GM18868 (cell line): ENCODE measurements around the gene SCCPDH.
A peak's percentile ranks its signal among the peaks of the same experiment; 100 is the strongest.
"Not testable (repeated sequence)": the region's sequence is repeated elsewhere in the genome, so short reads cannot be mapped to it uniquely, and the experiment has no call there.

Source experiments
- ATAC-seq: cut with Tn5 transposase; IDR thresholded peaks from one replicate; pipeline ENCODE4 v1.9.1; 2021; ENCODE audit warnings: mild to moderate bottlenecking, moderate library complexity; ENCODE audit not compliant: unreplicated experiment

Gene SCCPDH

DNA sequence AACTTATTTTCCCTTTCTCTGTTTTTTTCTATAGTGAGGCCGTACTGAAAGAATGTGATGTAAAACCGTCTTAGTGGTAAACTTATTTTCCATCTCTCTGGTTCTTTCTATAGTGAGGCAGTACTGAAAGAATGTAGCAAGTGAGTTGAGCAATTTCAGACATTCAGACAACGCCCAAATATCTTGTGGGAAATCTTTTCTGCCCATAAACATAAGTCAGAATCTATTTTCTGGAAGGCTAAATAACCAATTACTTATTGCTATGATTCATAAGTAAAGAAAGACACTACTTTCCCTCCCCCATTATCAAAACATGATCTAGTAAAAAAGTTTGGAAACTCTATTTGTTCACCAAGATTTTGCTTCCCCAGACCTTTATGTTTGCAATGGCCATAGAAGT, 18.8 kb upstream of the SCCPDH start:
- ATAC-seq: no peak

DNA sequence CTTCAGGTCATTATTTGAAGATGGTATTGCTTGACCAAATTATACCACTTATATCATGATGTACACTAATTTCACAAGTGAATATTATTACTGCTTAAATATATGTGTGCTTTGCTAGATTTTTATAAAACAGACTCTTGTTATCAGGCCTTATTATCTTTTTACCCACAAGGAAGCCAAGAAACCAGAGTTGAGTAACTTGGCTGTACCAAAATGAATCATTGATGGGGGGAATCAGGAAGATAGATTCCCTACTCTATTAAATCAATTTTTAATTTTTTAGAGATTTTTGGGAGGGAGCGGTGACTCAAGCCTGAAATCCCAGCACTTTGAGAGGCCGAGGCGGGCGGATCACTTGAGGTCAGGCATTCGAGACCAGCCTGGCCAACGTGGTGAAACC, 16.0 kb upstream of the SCCPDH start:
- ATAC-seq: no peak

DNA sequence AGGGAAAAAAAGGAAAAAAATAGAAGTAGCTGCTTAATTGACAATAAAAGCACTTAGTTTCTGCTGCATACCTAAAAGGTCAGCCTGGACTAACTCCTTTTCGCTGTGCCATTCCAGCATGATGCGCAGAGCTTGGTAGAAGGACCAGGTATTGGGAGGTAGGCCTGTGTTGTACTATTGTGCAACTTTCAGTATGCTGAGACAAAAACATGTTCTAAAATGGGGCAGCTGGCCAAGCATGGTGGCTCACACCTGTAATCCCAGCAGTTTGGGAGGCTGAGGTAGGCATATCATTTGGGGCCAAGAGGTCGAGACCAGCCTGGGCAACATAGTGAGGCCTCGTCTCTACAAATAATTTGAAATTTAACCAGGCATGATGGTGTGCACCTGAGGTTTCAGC, 15.0 kb upstream of the SCCPDH start:
- ATAC-seq: no peak

DNA sequence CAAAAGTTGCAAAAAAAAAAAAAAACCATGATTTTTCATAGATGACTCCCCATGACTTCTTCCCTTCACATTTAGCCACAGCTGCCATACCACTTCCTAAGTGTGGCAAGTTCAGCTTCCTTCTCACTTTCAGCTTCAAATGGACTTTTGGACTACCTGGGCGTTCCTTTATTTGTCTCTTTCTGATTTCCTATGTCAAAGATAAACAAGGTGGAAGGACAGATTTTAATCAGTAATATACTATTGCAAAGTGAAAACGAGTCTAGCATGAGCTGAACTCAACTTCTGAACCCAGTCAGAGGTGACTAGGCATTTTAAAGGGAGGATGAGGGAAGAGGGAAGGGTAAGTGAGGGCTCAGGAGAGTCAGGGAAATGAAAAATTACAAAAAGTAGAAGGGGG, 14.4 kb upstream of the SCCPDH start:
- no peak for ATAC-seq

DNA sequence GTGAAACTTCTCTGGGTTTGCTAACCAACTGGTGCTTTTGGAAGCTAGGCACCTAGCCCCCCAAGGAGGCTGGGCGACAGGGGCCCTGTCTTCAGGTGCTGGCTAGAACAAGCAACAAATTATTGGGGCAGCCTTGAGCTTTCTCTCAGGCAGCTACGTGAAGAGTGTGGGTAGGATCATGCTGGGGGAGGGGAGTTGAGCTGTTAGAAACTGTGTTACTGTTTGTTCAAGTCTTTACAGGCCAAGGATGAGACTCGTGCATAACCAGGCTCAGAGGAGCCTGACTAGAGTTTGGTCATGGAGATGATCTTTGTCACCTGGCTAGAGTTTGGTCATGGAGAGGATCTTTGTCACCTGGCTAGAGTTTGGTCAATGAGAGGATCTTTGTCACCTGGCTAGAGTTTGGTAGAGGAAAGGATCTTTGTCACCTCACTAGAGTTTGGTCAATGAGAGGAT, 12.6 kb upstream of the SCCPDH start:
- ATAC-seq: no peak

DNA sequence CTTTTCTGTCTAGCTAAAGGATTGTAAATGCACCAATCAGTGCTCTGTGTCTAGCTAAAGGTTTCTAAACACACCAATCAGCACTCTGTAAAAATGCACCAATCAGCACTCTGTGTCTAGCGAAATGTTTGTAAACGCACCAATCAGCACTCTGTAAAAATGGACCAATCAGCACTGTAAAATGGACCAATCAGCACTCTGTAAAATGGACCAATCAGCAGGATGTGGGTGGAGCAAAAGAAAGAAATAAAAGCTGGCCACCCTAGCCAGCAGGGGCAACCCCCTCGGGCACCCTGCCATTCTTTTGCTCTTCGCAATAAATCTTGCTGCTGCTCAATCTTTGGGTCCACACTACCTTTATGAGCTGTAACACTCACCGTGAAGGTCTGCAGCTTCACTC, 11.8 kb upstream of the SCCPDH start:
- not testable (repeated sequence) for ATAC-seq

DNA sequence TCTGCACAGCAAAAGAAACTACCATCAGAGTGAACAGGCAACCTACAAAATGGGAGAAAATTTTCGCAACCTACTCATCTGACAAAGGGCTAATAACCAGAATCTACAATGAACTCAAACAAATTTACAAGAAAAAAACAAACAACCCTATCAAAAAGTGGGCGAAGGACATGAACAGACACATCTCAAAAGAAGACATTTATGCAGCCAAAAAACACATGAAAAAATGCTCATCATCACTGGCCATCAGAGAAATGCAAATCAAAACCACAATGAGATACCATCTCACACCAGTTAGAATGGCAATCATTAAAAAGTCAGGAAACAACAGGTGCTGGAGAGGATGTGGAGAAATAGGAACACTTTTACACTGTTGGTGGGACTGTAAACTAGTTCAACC, 4.8 kb upstream of the SCCPDH start:
- ATAC-seq: not testable (repeated sequence)

DNA sequence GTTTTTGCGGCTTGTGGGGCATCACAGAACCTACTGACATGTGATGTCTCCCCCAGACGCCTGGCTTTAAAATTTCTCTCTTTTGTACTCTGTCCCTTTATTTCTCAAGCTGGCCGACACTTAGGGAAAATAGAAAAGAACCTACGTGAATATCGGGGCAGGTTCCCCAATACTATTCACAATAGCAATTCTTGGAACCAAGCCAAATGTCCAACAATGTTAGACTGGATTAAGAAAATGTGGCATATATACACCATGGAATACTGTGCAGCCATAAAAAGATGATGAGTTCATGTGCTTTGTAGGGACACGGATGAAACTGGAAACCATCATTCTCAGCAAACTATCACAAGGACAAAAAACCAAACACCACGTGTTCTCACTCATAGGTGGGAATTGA, 3.4 kb upstream of the SCCPDH start:
- ATAC-seq: not testable (repeated sequence)

DNA sequence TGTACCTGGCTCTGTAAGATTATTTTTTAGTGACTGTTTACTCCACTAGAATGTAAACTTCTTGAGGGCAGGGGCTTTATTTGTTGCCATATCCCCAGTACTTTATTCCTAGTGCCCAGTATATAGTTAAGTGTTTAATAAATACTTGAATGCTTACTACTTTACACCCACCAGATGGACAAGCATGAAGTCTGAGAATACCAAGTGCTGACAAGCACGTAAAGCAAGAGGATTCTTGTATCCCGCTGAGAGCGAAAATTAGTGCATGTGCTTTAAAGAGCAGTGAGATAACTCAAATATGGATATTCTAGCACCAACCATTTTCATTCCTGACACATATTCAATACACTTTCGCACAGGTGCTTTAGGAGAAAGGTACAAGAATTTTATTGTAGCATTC, 1.5 kb upstream of the SCCPDH start:
- ATAC-seq: no peak

DNA sequence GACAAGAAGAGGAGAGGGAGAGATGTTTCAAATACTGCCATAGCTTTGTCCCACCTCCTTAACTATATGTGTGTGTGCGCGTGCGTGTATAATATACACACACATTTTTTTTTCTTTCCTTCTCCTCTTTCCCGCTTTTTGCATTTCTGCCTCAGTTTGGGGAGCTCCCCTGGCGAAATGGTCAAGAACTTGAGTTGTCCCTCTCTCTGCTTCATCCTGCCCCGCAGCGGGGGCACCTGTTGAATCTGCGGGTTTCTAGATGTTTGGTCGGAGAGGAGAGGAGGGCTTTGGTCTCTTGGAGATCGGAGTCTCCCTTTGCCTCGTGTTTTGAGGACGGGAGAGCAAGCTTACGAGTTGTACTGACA, 504 bp downstream of the SCCPDH start:
- peak; percentile 36 for ATAC-seq

DNA sequence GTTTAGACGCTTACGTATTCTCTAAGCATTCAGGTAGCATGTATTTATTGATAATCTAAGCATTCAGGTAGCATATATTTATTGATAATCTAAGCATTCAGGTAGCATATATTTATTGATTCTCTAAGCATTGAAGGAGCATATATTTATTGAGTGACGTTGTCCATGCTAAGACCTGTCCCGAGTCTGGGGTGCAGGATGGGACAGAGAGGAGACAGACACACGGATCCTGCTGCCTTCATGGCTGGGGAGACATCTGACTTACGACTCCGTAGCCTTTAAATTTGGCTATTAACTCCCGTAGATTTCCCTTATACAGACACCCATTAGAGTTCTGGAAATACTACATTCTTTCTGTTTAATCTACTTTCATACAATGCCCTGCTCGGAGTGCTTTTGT, 982 bp downstream of the SCCPDH start:
- no peak for ATAC-seq

DNA sequence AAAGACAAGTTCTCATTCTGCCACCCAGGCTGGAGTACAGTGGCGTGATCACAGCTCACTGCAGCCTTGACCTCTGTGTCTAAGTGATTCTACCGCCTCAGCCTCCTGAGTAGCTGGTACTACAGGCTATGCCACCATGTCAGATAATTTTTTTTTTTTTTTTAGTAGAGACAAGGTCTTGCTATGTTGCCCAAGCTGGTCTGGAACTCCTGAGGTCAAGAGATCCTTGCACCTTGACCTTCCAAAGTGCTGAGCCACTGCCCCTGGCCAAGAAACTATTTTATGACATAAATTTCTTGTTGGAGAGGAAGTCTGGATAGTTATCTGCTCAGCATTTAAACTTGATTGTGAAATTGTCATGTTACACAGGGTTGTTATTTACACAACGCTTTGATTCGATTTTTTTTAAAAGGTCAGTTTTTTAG, 2.1 kb downstream of the SCCPDH start:
- no peak for ATAC-seq

DNA sequence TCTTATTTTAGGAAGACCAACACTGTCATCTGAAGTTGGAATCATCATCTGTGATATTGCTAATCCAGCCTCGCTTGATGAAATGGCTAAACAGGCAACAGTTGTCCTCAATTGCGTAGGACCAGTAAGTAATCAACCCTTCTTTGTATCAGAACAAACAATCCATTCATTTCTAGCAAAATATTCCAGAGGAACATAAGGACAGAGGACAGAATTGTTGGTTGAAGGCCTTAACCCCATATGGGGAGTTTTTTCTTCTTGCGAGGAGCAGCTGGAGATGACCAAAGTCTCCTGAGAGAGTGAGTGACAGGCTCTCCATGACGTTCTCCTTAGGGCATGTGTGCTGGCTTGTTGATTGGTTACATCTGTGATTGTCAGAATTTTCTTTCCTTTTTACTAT, 2.7 kb downstream of the SCCPDH start:
- ATAC-seq: no peak

DNA sequence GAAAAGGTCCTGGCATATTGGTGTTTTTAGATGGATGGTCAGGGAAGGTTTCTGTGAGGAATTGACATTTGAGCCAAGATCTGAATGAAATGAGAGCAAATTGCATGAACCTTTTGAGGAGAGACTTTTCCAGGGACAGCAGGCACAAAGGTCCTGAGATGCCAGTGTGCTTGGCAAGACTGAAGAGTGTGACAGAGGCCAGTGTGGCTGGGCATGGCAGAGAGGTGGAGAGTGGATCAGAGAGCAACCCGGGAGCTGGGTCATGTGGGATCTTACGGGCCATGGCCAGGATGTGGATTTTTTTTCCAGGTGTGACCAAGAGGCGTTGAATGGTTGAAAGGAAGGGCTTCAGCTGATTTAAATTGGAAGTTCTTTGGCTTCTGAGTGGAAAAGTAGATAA, 3.4 kb downstream of the SCCPDH start:
- no peak for ATAC-seq

DNA sequence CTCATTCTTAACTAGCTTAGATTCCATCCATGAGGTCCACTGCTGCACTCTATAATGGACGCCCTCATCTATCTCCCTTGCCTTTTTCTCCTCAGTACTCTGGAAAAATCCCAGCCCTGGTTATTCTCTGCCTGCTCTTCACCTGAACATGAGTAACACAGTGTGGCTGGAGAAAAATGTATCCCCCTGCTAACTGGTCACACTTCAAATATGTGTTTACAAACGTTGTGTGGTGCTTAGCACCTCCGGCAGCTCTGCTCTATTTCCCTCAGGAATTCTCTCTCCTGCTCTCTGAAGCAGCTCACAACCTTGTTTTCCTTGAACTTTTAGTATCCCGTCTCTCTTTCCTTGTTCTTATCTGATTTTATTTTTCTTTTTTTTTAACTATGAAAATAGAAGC, 4.1 kb downstream of the SCCPDH start:
- ATAC-seq: no peak

DNA sequence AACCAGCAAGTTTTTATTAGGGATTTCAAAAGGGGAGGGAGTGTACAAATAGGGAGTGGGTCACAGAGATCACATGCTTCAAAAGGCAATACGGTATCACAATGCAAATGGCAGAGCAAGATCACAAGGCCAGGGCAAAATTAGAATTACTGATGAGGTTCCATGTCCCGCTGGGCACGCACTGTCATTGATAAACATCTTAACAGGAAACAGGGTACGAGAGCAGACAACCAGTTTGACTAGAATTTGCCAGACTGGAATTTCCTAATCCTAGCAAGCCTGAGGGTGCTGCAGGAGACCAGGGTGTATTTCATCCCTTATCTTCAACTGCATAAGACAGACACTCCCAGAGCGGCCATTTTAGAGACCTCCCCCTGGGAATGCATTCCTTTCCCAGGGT, 4.8 kb downstream of the SCCPDH start:
- ATAC-seq: not testable (repeated sequence)

DNA sequence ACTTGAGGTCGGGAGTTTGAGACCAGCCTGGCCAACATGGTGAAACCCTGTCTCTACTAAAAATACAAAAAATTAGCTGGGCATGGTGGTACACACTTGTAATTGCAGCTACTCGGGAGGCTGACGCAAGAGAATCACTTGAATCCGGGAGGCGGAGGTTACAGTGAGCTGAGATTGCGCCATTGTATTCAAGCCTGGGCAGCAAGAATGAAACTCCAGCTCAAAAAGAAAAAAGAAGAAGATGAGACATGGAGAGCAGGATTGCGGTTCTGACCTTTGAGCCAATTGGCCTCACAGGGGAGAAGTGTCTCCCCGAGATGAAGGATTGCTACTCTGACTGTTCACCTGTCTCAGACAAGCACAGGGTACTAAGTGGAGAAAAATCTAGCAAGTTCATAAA, 6.6 kb downstream of the SCCPDH start:
- ATAC-seq: no peak

DNA sequence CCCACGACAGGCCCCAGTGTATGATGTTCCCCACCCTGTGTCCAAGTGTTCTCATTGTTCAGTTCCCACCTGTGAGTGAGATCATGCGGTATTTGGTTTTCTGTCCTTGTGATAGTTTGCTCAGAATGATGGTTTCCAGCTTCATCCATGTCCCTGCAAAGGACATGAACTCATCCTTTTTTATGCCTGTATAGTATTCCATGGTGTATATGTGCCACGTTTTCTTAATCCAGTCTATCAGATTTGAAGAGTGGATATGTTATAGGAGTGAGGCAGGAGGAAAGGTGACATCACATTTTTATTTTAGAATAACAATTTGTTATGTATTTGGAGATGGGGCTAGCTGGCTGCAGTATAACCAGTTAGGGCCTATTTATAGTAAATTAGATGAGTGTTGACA, 7.7 kb downstream of the SCCPDH start:
- ATAC-seq: not testable (repeated sequence)

DNA sequence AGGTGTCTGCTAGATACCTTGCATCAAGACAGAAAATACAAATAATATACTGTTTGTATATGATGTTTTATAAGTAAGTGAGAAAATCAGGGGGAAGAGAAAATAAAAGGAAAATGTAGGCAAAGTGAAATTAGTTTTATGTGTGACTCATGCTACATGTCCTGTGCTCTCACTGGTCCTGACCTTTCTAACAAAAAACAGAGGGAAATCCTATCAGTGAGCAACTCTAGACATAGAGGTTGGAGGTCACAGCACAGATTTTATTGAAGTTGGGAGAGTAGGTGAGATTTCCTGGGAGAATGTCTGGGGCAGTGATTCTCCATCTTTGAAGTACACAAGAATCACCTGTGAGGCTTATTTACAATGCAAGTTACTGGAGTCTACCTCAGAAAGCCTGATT, 9.5 kb downstream of the SCCPDH start:
- ATAC-seq: no peak

DNA sequence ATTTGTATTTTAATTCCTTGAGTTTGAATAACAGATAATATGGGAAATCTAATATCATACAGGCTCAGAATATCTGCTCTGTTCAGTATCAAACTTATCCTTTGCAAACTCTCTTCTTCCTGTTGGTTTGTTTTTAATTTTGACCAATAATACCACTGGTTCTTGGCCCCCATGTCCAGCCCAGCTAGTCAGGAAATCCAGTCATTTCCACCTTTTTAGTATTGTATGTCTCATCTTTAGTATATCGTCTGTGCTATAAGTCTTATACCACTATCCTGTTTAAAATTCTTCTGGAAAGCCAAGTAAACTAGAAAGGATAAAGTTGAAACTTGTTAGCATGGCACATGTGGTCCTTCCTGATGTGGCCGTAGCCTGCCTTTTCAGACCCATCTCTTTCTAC, 10.7 kb downstream of the SCCPDH start:
- ATAC-seq: no peak

DNA sequence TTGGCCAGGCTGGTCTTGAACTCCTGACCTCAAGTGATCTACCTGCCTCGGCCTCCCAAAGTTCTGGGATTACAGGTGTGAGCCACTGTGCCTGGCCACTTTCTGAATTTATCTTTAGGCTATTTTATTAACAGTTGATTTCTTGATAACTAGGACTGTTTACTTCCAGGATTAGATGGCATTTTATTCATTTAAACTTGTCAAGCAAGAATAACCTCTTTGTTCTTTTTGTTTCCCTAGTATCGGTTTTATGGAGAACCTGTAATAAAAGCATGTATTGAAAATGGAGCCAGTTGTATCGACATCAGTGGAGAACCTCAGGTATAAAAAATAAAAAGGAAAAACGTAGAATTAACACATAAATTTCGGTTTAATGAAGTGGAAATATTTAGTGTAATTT, 11.5 kb downstream of the SCCPDH start:
- ATAC-seq: no peak

DNA sequence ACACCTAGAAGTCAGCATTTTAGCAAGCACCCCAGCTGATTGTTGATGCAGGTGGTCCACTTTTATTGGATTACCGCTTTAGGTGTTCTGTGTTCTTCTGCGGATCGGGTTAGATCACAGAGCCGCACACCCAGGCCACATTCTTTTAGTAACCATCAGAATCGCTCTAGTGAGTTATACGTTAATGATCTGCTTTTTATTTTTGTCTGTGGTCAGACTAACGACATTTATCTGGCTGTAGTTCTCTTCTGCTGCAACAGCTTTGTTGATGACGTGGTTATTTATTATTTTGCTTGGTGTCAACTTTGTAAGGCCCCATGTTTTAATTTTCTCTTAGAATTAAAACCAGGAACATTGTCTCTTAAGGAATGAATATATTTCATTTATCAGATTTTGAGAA, 18.2 kb downstream of the SCCPDH start:
- no peak for ATAC-seq

DNA sequence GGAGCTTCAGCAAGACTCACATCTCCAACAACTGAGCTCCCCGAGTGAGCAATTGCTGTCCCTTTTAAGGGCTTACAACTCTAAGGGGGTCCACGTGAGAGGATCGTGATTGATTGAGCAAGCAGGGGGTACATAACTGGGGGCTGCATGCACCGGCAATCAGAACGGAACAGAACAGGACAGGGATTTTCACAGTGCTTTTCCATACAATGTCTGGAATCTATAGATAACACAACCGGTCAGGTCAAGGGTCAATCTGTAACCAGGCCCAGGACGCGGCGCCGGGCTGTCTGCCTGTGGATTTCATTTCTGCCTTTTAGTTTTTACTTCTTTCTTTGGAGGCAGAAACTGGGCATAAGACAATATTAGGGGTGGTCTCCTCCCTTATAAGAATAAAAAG, 21.9 kb downstream of the SCCPDH start:
- not testable (repeated sequence) for ATAC-seq

DNA sequence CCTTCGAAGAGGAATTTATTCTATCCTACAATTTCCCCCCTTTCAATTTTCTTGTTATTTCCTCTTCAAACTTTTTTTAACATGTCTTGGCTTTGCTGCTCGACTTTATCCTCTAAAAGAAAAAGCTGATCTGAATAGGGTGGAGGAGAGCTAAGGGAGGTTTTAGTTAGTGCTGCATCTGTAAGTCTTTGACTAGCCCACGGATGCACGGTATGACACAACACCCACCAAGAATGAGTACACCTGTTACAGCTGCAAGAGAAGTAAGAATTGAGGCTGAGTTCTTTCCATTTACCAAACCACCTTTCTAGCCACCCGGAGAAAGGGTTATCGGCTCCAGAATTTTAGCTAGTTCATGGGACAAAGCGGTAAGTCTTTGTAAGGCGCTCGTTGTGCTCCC, 23.8 kb downstream of the SCCPDH start:
- ATAC-seq: no peak
